Cardiac septum (tissue), 1 donor: ENCODE results near the gene HNRNPDL. TPM values are rescaled to one million over a fixed set of nuclear protein-coding genes. Genes with fewer than 3 reads are reported as not detected.
"Not testable (repeated sequence)": the region's sequence is repeated elsewhere in the genome, so short reads cannot be mapped to it uniquely, and the experiment has no call there.

ENCODE experiments used
- DNase-seq: peaks from one replicate; pipeline ENCODE4 v3.0.0-alpha.2; 2020; ENCODE audit warnings: low spot score
- intact Hi-C: fragments of 100-400 bp; cut with DNase I; formaldehyde crosslinking; loops from one replicate; pipeline ENCODE4 v1.14.0; 2022
- total RNA-seq: library from RNA; stranded (reverse); fragmentation: NEBNext Ultra II Directional; extraction: Animal tissue kit (Norgen Biotek cat#: 25700); gene quantifications from one replicate; pipeline ENCODE4 v1.2.1, GENCODE V29; 2021
- donor health status: DM: no; HTN: no; CAD: no.

HNRNPDL gene
- total RNA-seq, 1 donor from 2014 or later: 154 TPM

DNA sequence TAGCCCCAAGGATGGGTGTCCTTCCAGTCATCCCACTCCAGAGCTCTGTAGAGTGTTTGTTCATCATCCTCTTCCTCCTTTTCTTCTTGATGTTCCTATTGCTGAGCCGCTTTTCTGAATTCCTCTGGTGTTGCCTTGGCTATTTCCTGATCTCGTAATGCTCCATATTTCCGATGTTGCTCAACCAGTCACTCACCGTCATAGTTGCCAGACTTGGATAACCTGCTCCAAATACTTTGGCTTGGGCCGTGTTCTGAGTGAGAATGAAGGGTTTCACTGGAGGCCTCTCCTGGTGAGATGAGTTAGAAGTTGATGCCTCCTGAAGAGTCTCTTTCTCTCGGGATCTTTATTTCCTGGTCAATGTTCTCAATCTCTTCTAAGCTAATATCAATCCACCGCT is 28.7 kb downstream of the HNRNPDL start:
- DNase-seq: no peak
- intact Hi-C loops: no loop called here

GRCh38 chr4:82398263-82398662 is 32.0 kb downstream of the HNRNPDL start:
- no peak for DNase-seq
- intact Hi-C loops: no loop called here

DNA sequence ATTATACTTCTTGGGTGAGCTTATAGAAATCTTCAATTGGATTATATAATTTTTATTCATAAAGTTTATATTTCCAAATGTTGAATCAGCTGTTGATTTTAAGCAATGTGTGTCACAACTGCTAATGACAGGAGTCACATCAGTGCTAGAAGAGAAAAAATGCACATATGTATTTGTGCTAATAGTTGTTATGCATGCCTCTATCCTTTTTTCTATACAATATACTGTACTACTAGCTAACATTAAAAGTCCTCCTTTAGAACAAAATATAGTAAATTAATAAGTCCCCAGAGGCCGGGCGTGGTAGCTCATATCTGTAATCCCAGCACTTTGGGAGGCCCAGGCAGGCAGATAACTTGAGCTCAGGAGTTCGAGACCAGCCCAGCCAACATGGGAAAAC is 32.7 kb downstream of the HNRNPDL start:
- intact Hi-C loops: no loop called here
- DNase-seq: no peak

GRCh38 chr4:82394896-82395295 is 35.4 kb downstream of the HNRNPDL start:
- DNase-seq: no peak
- intact Hi-C loops: no loop called here

- intact Hi-C loops, DNase-seq: not testable (repeated sequence)
These were observed 40.2 kb downstream of the HNRNPDL start for GRCh38 chr4:82390061-82390460.

DNA sequence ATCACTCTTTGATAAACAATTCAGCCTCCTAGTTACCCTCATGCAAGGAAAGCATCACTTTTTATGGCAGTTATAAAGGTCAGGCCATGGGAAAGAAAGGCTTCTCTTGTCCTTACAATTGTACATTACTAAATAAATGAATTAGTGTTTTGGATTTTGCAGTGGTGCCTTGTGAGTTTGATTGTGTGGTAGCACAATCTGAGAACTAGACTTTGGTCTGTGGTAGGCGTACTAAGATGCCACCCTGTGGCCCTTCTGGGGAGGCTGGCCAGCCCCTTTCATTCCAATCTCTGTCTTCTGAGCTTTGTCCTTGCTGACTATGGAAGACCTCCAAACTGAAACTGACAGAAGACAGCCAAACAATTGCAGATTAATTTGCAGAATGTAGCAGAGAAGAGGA is 41.9 kb downstream of the HNRNPDL start:
- intact Hi-C loops: no loop called here
- no peak for DNase-seq

GRCh38 chr4:82386312-82386711 is 44.0 kb downstream of the HNRNPDL start:
- intact Hi-C loops, DNase-seq: not testable (repeated sequence)

DNA sequence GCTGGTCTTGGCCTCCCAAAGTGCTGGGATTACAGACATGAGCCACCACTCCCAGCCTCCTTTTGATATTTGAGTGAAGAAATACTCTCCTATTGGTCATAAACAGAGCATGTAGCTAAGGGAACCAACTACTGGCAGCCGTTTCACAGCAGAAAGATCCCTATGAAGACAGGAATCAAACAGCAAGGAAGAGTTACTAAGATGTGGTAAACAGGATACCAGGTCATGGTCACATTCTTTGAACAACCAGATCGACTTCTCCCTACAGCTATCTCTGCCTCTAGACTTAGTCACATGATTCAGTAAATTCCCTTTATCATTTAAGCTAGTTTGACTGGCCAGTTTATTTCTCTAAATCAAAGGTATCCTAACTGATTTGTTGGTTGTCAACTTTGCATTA is 47.5 kb downstream of the HNRNPDL start:
- intact Hi-C loops: no loop called here
- DNase-seq: no peak

GRCh38 chr4:82381661-82382296 is 48.5 kb downstream of the HNRNPDL start:
- intact Hi-C loops: no loop called here
- no peak for DNase-seq

- intact Hi-C loops: no loop called here
- no peak for DNase-seq
These were observed 49.0 kb downstream of the HNRNPDL start for GRCh38 chr4:82381235-82381634.

DNA sequence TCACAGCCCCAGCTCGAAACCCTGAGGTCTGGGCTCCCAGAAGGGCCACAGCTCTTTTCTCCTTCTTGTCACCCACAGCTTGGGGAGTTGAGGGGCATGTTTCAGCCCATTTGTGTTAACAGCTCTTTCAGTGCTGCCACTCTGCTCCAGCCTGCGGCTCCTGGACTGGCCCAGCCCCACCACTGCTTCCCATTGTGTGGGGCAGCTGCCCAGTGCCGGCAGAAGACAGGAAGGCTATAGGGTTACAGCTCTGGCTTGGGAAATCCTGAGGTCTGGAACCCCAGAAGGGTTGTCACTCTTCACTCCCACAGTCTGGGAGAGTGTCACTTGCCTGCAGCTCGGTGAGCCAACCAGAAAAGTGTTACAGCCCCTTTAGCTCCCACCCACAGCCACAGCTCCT is 49.4 kb downstream of the HNRNPDL start:
- DNase-seq: no peak
- intact Hi-C loops: no loop called here

DNA sequence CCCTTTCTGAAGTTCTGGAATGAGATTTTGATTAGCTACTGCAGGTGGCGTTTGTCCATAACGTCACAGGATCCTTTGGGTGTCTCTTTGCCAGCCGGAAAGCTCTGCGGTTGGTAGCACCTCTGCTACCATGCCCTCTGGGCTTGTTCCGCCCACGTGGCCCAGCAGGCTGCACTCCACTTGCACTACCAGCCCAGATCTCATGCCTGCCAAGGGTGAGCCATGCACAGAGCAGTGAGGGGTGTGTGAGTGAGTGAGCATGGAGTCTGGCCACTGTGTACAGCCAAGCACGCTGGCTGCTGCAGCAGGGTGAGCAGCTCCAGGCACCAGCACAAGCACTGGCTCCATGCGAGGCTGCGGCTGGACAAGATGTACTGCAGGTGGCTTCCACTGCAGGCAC is 49.9 kb downstream of the HNRNPDL start:
- DNase-seq: peak; percentile 83
- intact Hi-C loops: no loop called here

- intact Hi-C loops: no loop called here
- DNase-seq: no peak
These were observed 54.2 kb downstream of the HNRNPDL start for GRCh38 chr4:82376109-82376508.

DNA sequence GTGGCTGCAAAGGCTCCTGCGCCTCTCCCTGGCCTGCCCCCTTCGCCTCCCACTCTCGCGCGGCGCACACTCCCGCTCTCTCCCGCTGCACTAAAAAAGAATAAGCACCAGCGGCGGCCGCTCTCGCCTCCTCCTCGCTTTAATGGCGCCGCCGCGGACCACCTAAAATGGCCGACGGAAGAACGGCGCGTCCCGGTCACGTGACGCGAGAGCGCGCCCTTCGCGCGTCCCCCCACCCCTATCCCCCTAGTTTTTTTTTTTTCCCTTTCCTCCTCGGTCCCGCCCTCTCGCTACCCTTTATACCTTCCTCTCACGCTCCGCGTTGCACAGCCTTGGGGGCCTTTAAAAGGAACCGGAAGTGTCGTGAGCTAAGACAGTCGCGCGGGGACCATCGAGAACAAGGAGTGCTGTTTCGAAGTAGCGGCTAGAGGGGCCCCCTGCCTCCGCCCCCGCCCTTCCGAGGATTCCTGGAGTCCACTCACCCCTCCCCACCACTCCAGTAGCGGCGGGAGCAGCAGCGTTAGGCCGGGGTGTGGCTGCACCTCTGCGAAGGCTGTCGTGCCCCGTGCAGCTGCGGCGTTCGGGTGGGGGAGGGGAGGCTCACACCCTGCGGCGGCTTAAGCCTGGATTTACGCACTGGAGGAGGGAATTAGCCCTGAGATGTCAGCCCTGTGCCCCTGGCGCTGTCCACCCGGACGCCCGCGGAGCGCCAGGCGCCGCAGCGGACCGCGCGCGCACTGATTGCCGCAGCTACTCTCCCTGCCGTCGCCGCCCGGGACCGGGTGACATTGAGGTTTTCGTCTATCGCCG is 56.2 kb downstream of the HNRNPDL start, which contains the start of gene HNRNPD:
TSS of gene HNRNPD (minus strand) at position 176 of the 810 bp plus-strand sequence. CDS start 313 bp downstream, outside the sequence.
- intact Hi-C loops: loop anchor here (1.0 to 5.0 kb wide), 6 partner anchors 55 to 1163 kb away; partner anchors contain the start of genes GPAT3, LIN54 and SEC31A
- peak; percentile 97 for DNase-seq

DNA sequence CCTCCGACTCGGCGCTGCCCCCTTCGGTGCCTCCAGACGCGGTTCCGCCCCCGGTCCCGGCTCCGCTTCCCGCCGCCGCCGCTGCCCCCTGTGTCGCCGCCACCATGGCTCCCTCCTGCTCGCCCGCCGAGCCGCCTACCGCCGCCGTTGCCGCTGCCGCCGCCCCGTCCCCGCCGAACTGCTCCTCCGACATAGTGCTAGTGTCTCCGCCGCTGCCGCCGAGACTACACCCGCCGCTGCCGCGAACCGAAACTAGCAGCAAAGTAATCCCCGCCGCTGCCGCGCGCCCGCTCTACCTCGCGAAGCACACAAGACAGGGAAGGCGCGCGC is 56.8 kb downstream of the HNRNPDL start:
- intact Hi-C loops: loop anchor here (5.0 kb wide), 5 partner anchors 91 to 1164 kb away; partner anchors contain the start of genes GPAT3, LIN54 and SEC31A
- DNase-seq: peak; percentile 83

Other genes starting within 250 kb of the HNRNPDL start
- gene HNRNPD, start 56.5 kb downstream of the HNRNPDL start, total RNA-seq: 110 TPM
- 18.6 TPM for gene ENOPH1, start 128 bp upstream of the HNRNPDL start, total RNA-seq
- 7.4 TPM for gene TMEM150C, start 131.5 kb upstream of the HNRNPDL start, total RNA-seq